Cardiac ventricle fibroblast (primary cell): ENCODE data around the gene NRGN. TPM values are rescaled to one million over a fixed set of nuclear protein-coding genes. Genes with fewer than 3 reads are reported as not detected.

Source experiments
- total RNA-seq: library from RNA; depleted of rRNA; stranded (reverse); fragments of >200 nt; gene quantifications from 2 replicates; pipeline ENCODE4 v1.2.3, GENCODE V29; 2015

Gene NRGN
- 0.39 TPM in 1 of 2 replicates, not detected in the other for total RNA-seq

GRCh38 chr11:124739479-124740276 lies at the start of gene NRGN:
Gene NRGN (plus strand): TSS chr11:124739942. CDS start chr11:124740085, 143 bp downstream.

GRCh38 chr11:124751741-124752470 lies 12.2 kb downstream of the NRGN start, which contains the start of gene VSIG2:
Gene VSIG2 (minus strand): TSS chr11:124752255. CDS start chr11:124752137, 118 bp downstream.

GRCh38 chr11:124762105-124762623 lies 22.4 kb downstream of the NRGN start, which contains the start of gene ESAM:
Gene ESAM (minus strand): TSS chr11:124762290. CDS start chr11:124762154, 136 bp downstream.

Other genes with a start within 250 kb of the NRGN start
- gene OR8B12, start 196.3 kb upstream of the NRGN start, total RNA-seq = not detected in 2 replicates
- gene OR8A1, start 169.9 kb upstream of the NRGN start, total RNA-seq = not detected in 2 replicates
- gene PANX3, start 128.5 kb upstream of the NRGN start, total RNA-seq = not detected in 2 replicates
- 18.7 and 22.3 TPM in 2 replicates for gene TBRG1, start 117.1 kb upstream of the NRGN start, total RNA-seq
- gene SIAE, start 66.2 kb upstream of the NRGN start, total RNA-seq = 37.9 and 40.4 TPM in 2 replicates
- 1.7 and 2.1 TPM in 2 replicates for gene SPA17, start 66.0 kb upstream of the NRGN start, total RNA-seq
- gene VSIG2, start 12.3 kb downstream of the NRGN start, total RNA-seq = not detected in 2 replicates
- 8.5 and 10.4 TPM in 2 replicates for gene ESAM, start 22.3 kb downstream of the NRGN start, total RNA-seq
- gene MSANTD2, start 60.5 kb downstream of the NRGN start, total RNA-seq = 6.0 and 10.4 TPM in 2 replicates
- 4.4 and 5.5 TPM in 2 replicates for gene ROBO3, start 125.5 kb downstream of the NRGN start, total RNA-seq
- 3.9 and 11.8 TPM in 2 replicates for gene ROBO4, start 157.9 kb downstream of the NRGN start, total RNA-seq
- not detected in 2 replicates for gene HEPN1, start 179.3 kb downstream of the NRGN start, total RNA-seq
- gene HEPACAM, start 196.1 kb downstream of the NRGN start, total RNA-seq = not detected in 2 replicates
- 0.56 and 0.64 TPM in 2 replicates for gene CCDC15, start 214.3 kb downstream of the NRGN start, total RNA-seq